ENCODE results near the gene IL17REL.

The IL17REL gene

DNA sequence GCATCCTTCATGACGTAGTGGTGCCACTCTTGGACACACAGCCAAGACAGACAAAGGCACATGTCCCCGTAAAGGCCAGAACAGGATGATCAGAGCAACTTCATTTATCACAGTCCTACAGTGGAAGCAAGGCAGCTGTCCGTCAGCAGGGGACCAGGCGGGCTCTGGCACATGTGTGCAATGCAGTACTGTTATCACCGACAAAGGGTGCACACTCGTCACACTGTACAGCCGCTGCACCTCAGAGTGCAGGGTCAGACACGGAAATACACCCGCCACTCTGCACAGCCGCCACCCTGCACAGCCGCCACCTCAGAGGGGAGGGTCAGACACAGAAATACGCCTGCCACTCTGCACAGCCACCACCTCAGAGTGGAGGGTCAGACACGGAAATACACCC is 13.4 kb upstream of the IL17REL start:
- no peak for DNase-seq (ENCODE audit: low spot score in 2 of 2)
- H3K4me3 Mint-ChIP-seq: no peak overlapping the region
- H3K36me3 Mint-ChIP-seq (ENCODE audit: insufficient read depth): peaks cover 4% of the 10 kb centered on the region
- H3K27ac Mint-ChIP-seq (ENCODE audit: low read depth): no peak overlapping the region
- no peaks in the 10 kb centered on the region for H3K27me3 Mint-ChIP-seq
- ATAC-seq (replicated peaks; ENCODE audit: extremely low read depth, poor library complexity, severe bottlenecking): no peak
- H3K9me3 Mint-ChIP-seq: no peaks in the 10 kb centered on the region
- H3K4me1 Mint-ChIP-seq: peaks cover 8% of the 10 kb centered on the region

DNA sequence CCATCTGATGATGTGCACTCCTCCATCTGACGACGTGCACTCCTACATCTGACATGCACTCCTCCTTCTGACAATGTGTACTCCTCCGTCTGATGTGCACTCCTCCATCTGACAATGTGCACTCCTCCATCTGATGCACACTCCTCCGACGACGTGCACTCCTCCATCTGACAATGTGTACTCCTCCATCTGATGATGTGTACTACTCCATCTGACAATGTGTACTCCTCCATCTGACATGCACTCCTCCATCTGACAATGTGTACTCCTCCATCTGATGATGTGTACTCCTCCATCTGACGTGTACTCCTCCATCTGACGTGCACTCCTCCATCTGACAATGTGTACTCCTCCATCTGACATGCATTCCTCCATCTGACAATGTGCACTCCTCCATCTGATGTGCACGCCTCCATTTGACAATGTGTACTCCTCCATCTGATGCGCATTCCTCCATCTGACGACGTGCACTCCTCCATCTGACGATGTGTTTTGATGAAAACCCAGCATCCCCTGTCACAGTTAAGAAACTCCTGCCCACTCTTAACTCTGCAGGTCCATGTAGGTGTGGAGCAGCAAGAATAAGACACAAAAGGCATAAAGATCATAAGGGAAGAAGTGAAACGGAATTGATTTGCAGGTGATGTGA is 9.7 kb upstream of the IL17REL start:
- H3K36me3 Mint-ChIP-seq (ENCODE audit: insufficient read depth): peaks cover 5% of the 10 kb centered on the region
- DNase-seq (ENCODE audit: low spot score in 2 of 2) (no peak), ATAC-seq (replicated peaks; ENCODE audit: extremely low read depth, poor library complexity, severe bottlenecking) (no peak)
- H3K27me3 Mint-ChIP-seq: no peaks in the 10 kb centered on the region
- H3K27ac Mint-ChIP-seq (ENCODE audit: low read depth): no peak overlapping the region
- peaks cover 21% of the 10 kb centered on the region for H3K4me1 Mint-ChIP-seq
- H3K9me3 Mint-ChIP-seq: no peaks in the 10 kb centered on the region
- H3K4me3 Mint-ChIP-seq: no peak overlapping the region

DNA sequence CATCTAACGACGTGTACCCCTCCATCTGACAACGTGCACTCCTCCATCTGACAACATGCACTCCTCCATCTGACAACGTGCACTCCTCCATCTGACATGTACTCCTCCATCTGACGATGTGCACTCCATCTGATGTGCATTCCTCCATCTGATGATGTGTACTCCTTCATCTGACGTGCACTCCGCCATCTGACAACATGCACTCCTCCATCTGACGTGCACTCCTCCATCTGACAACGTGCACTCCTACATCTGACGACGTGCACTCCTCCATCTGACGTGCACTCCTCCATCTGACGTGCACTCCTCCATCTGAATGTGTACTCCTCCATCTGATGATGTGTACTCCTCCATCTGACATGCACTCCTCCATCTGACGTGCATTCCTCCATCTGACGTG is 8.0 kb upstream of the IL17REL start:
- peaks cover 24% of the 10 kb centered on the region for H3K4me1 Mint-ChIP-seq
- H3K27me3 Mint-ChIP-seq: no peaks in the 10 kb centered on the region
- DNase-seq (ENCODE audit: low spot score in 2 of 2) (no peak), ATAC-seq (replicated peaks; ENCODE audit: extremely low read depth, poor library complexity, severe bottlenecking) (no peak)
- no peak overlapping the region for H3K27ac Mint-ChIP-seq (ENCODE audit: low read depth)
- H3K36me3 Mint-ChIP-seq (ENCODE audit: insufficient read depth): peaks cover 4% of the 10 kb centered on the region
- no peak overlapping the region for H3K4me3 Mint-ChIP-seq
- no peaks in the 10 kb centered on the region for H3K9me3 Mint-ChIP-seq

DNA sequence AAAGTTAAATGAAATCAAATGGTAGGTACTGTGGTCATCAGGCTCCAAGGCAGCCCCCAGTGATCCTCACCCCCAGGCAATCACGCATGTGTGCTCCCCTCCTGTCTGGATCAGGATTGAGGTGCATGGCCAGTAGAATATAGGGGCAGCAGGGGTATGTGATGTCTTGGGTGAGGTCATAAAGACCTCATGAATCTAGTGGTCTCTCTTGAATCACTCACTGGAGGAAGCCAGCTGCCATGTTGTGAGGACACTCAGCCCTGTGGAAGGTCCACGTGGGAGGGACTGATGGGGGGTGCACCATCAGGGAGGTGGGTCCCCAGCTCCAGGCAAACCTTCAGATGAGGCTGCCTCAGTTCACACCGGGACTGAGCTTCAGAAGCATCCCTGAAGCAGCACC is 6.8 kb upstream of the IL17REL start:
- H3K27ac Mint-ChIP-seq (ENCODE audit: low read depth): peak overlapping the region; percentile 23

DNA sequence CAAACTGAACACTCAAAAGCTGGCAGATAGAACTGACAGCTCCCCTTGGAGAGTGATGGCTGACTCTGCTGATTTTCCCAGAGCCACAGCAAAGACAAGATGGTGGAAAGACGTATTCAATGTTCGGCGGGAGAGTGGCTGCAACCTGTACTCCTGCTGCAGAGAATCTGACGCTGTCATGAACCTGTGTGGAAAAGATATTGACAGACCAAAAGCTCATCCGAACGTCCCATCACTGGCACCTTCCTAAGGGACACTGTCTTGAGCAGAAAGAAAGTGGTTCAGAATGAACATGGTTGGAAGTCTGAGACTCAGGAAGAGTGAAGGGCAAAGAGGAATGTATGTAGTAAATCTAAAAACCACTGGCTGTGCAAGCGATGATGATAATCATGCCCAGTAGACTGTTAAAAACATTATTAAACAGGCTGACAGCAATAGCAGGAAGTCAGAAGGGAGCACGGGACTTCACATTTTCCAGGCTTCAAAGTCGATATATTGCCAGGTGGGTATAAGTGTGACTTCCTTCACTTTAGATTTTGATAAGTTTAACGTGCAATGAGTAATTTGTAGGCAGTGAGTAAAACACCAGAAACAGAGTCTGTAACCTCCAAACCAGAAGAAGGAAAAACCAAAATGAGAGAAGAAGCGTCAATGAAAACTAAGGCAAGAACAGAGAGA is 6.2 kb upstream of the IL17REL start:
- Mint-ChIP-seq H3K36me3 (ENCODE audit: insufficient read depth) (peaks cover 1% of the 10 kb centered on the region), H3K9me3 (no peaks in the 10 kb centered on the region), H3K4me3 (peak overlapping the region; percentile 34), H3K4me1 (peaks cover 24% of the 10 kb centered on the region), H3K27me3 (no peaks in the 10 kb centered on the region), H3K27ac (ENCODE audit: low read depth) (peak overlapping the region; percentile 23)
- ATAC-seq (replicated peaks; ENCODE audit: extremely low read depth, poor library complexity, severe bottlenecking): peak; percentile 90
- peak in 1 of 2 donors; percentile 47 for DNase-seq (ENCODE audit: low spot score in 2 of 2)

More for the DNA sequence above, 6.8 kb upstream of the IL17REL start:
- no peaks in the 10 kb centered on the region for H3K27me3 Mint-ChIP-seq
- no peaks in the 10 kb centered on the region for H3K9me3 Mint-ChIP-seq
- H3K4me3 Mint-ChIP-seq: peak overlapping the region; percentile 34
- peaks cover 1% of the 10 kb centered on the region for H3K36me3 Mint-ChIP-seq (ENCODE audit: insufficient read depth)
- ATAC-seq (replicated peaks; ENCODE audit: extremely low read depth, poor library complexity, severe bottlenecking) (no peak), DNase-seq (ENCODE audit: low spot score in 2 of 2) (no peak)
- peaks cover 24% of the 10 kb centered on the region for H3K4me1 Mint-ChIP-seq

DNA sequence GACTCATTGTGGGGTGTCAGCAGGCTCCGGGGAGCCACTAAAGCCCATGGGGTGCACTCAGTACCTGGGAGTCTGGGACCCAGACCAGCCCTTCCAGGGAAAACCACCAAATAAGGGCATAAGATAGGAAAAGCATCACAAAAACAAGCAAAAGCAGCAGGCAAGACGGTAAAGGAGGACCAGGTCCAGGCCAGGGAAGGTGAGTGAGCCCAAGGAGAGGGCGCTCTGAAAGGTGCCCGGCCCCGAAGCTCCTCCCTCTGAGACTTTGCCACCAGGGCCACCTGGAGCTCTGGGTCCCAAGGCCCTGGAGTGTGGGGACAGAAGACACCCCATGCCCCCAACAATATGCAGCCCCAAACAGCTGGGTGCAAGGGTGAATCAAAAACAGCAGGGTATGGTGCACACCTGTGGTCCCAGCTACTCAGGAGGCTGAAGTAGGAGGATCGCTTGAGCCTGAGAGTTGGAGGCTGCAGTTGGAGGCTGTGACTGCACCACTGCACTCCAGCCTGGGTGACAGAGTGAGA is 5.2 kb upstream of the IL17REL start:
- H3K36me3 Mint-ChIP-seq (ENCODE audit: insufficient read depth): peaks cover 1% of the 10 kb centered on the region
- H3K9me3 Mint-ChIP-seq: no peaks in the 10 kb centered on the region
- H3K27ac Mint-ChIP-seq (ENCODE audit: low read depth): peak overlapping the region; percentile 23
- no peak for DNase-seq (ENCODE audit: low spot score in 2 of 2)
- H3K27me3 Mint-ChIP-seq: no peaks in the 10 kb centered on the region
- peak overlapping the region; percentile 34 for H3K4me3 Mint-ChIP-seq
- peaks cover 24% of the 10 kb centered on the region for H3K4me1 Mint-ChIP-seq
- ATAC-seq (replicated peaks; ENCODE audit: extremely low read depth, poor library complexity, severe bottlenecking): no peak

DNA sequence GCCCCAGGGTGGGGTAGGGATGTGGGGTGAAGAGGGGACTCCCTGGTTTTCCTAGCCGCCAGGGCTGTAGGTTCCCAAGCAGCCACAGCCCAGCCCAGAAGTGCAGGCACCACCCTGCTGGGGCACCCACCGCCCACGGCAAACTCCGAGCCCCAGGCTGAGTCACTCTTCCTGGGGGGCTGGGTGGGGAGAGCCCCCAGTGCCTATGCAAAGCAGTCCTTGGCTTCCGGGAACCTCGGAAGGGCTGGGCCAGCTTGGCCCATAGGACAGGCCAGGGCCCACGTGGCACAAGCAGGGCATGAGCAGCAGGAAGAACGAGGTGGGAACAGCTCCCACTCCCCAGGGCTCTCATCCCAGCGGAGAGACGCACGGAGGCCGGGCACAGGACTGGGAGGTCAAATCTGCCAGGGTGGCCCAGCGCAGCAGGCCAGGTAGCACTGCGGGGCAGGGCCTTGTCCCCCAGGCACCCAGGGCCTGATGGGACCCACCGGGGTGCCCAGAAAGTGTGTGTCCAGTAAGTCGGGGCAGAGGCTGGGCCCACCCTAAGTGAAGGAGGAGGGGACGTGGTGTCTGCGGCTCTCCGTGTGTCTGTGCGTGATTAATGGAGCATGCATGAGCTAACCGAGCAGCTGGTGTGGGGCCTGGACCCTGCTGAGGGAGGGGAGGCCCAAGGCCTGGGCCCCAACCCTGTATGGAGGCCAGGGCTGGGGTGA is 4.6 kb upstream of the IL17REL start:
- no peak for ATAC-seq (replicated peaks; ENCODE audit: extremely low read depth, poor library complexity, severe bottlenecking)
- Mint-ChIP-seq H3K4me1 (peaks cover 24% of the 10 kb centered on the region), H3K27me3 (peaks cover 2% of the 10 kb centered on the region)

DNA sequence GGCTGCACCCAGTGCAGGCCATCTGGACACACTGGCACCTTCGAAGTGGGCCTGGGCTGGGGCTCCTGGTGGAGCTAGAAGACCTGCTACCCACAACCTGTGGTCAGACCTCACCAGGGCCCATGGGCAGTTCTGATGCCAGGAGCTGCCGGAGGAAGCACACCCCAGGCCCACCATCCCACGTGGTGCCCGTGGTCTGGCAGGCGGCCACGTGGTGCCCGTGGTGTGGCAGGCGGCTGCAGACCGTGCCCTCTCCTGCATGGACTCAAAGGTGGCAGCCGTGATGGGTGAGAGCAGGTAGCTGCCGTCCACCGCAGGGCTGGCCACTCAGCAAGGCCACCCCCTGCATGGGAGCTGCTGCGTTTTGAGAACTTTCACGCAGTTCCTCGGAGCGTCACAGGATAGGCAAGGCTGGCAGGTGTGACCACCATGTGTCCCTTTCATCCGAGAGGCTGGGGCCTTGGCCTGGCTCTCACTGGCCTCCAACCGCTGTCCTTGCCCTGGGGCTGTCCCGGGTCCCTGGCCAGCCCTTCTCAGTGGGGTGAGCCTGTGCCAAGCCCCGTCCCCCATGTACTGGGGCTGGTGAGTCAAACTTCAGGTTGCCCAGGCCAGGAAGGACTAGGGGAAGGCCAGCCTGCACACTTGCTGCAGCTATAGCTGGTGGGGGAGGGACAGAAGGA is 3.9 kb upstream of the IL17REL start:
- no peak overlapping the region for H3K27ac Mint-ChIP-seq (ENCODE audit: low read depth)
- peaks cover 1% of the 10 kb centered on the region for H3K36me3 Mint-ChIP-seq (ENCODE audit: insufficient read depth)
- no peaks in the 10 kb centered on the region for H3K9me3 Mint-ChIP-seq
- DNase-seq (ENCODE audit: low spot score in 2 of 2) (no peak), ATAC-seq (replicated peaks; ENCODE audit: extremely low read depth, poor library complexity, severe bottlenecking) (no peak)
- H3K27me3 Mint-ChIP-seq: peaks cover 9% of the 10 kb centered on the region
- H3K4me3 Mint-ChIP-seq: peak overlapping the region; percentile 34
- H3K4me1 Mint-ChIP-seq: peaks cover 30% of the 10 kb centered on the region

More for the DNA sequence above, 4.6 kb upstream of the IL17REL start:
- peak overlapping the region; percentile 34 for H3K4me3 Mint-ChIP-seq
- no peak for DNase-seq (ENCODE audit: low spot score in 2 of 2)
- H3K27ac Mint-ChIP-seq (ENCODE audit: low read depth): peak overlapping the region; percentile 23
- H3K36me3 Mint-ChIP-seq (ENCODE audit: insufficient read depth): peaks cover 1% of the 10 kb centered on the region
- no peaks in the 10 kb centered on the region for H3K9me3 Mint-ChIP-seq

DNA sequence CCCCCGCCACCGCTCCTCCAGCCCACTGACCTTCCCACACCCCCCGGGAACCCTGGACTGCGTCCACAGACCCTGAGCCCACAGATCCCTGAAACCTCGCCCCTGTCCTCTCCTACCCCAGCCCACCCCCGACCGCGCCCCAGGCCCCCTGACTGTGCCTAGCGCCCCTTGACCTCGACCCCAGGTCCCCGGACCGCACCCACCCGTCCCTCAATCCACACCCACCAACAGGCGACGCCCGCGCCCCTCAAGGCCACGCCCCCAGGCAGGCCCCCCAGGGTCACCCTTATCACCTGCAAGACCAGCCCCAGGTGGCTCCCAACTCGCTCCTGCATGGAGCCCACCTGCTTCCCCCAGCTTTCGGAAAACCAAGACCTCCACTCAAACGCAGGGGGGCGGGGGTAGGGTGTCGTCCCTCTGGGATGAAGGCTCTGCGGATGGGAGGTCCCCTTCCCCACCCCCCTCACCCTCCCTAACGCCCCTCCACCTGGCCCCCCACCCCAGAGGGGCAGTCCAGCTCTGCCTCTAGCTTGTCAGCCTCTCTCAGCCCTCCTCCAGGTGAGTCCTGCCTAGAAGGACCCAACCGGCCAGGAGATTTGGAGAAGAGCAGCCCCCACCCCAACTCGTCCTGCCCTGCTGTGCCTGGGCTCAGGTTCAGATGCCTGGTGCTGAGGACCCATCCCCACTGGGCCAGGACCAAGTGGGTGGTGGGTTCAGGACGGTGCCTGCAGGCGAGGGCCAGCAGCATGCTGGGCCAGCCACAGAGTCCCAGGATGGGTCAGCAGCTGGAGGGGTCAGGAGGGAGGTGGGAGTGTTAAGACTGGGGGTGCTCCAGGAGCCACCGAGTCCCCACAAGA is 3.1 kb upstream of the IL17REL start:
- Mint-ChIP-seq H3K4me1 (peaks cover 35% of the 10 kb centered on the region), H3K4me3 (peak overlapping the region; percentile 34), H3K9me3 (no peaks in the 10 kb centered on the region), H3K27ac (ENCODE audit: low read depth) (no peak overlapping the region), H3K36me3 (ENCODE audit: insufficient read depth) (peaks cover 1% of the 10 kb centered on the region), H3K27me3 (peaks cover 13% of the 10 kb centered on the region)
- no peak for ATAC-seq (replicated peaks; ENCODE audit: extremely low read depth, poor library complexity, severe bottlenecking)
- DNase-seq (ENCODE audit: low spot score in 2 of 2): no peak

DNA sequence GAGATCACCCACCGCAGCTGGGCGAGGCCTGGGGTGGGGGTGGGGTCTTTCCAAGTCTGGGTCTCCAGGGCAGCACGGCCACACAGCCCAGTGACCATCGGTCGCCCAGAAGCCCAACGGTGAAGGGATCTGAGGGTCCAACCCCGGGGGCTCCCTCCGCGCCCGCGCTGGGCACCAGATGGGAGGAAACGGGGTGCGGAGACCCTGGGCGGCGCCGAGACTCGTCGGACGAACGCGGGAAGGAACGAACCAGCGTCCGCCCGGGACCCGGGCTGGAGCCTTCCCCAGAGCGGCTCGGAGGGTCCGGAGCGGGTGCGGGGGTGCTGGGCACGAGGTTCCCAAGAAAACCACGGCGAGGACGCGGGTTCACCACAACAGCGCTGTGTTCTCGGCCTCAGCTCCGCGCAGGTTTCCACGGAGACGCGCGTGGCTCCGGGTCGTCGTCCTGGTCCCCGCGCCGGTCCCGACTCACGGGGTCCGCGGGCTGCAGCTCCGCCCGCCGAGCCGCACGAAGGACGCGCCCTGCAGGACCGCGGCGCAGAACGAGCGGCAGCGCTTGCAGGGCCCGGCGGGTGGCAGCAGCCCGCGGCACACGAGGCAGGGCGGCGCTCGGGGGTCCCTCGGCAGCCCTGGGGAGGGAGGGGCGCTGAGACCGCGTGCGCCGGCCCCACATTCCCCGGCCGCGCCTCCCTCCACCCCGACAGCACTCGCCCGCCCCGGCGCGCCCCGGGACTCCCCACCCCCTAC is 2.3 kb upstream of the IL17REL start:
- no peak overlapping the region for H3K4me3 Mint-ChIP-seq
- no peak overlapping the region for H3K27ac Mint-ChIP-seq (ENCODE audit: low read depth)
- peaks cover 1% of the 10 kb centered on the region for H3K36me3 Mint-ChIP-seq (ENCODE audit: insufficient read depth)
- DNase-seq (ENCODE audit: low spot score in 2 of 2): no peak
- H3K27me3 Mint-ChIP-seq: peaks cover 13% of the 10 kb centered on the region
- ATAC-seq (replicated peaks; ENCODE audit: extremely low read depth, poor library complexity, severe bottlenecking): no peak
- H3K4me1 Mint-ChIP-seq: peaks cover 35% of the 10 kb centered on the region
- no peaks in the 10 kb centered on the region for H3K9me3 Mint-ChIP-seq

DNA sequence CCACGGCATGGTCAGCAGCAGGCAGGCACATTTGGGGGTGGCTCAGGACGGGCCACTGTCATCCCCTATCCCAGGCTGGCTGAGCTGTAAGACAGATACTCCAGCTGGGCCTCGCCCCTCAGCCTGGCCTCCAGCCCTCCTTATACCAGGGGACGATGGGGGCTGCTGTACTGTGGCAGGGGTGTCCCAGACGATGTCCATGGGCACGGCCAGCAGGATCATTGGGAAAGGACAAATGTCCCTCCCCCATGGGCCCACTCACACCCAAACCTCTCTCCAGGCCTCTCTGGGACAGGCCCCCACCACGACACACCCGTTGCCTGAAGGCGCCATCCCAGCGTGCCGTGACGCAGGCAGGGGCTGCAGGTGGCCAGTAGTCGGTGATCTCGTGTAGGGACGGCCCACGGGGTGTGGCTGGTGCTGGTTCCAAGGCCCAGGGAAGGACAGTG is 1.5 kb upstream of the IL17REL start:
- H3K36me3 Mint-ChIP-seq (ENCODE audit: insufficient read depth): peaks cover 1% of the 10 kb centered on the region
- H3K4me3 Mint-ChIP-seq: peak overlapping the region; percentile 43
- no peak overlapping the region for H3K27ac Mint-ChIP-seq (ENCODE audit: low read depth)
- H3K4me1 Mint-ChIP-seq: peaks cover 32% of the 10 kb centered on the region
- H3K9me3 Mint-ChIP-seq: no peaks in the 10 kb centered on the region
- H3K27me3 Mint-ChIP-seq: peaks cover 13% of the 10 kb centered on the region
- DNase-seq (ENCODE audit: low spot score in 2 of 2) (no peak), ATAC-seq (replicated peaks; ENCODE audit: extremely low read depth, poor library complexity, severe bottlenecking) (no peak)
